Measurements from ENCODE around the gene C19orf12.
"Not testable (repeated sequence)": the region's sequence is repeated elsewhere in the genome, so short reads cannot be mapped to it uniquely, and the experiment has no call there.

C19orf12 gene

GRCh38 chr19:29676586-29676985 is 38.5 kb downstream of the C19orf12 start:
- DNase-seq (ENCODE audit: low spot score) = no peak

- no peak for DNase-seq (ENCODE audit: low spot score)
Observed at GRCh38 chr19:29675650-29676186, 39.3 kb downstream of the C19orf12 start.

- DNase-seq (ENCODE audit: low spot score) = no peak
Observed at GRCh38 chr19:29675120-29675649, 39.9 kb downstream of the C19orf12 start.

- DNase-seq (ENCODE audit: low spot score) = no peak
Observed at GRCh38 chr19:29674374-29675119, 40.5 kb downstream of the C19orf12 start.

- no peak for DNase-seq (ENCODE audit: low spot score)
Observed at GRCh38 chr19:29673451-29674371, 41.4 kb downstream of the C19orf12 start.

GRCh38 chr19:29672933-29673336 is 42.1 kb downstream of the C19orf12 start:
- no peak for DNase-seq (ENCODE audit: low spot score)

GRCh38 chr19:29672319-29672932 is 42.6 kb downstream of the C19orf12 start:
- DNase-seq (ENCODE audit: low spot score) = no peak

GRCh38 chr19:29671393-29672160 is 43.5 kb downstream of the C19orf12 start:
- DNase-seq (ENCODE audit: low spot score) = peak; percentile 40

GRCh38 chr19:29671026-29671392 is 44.1 kb downstream of the C19orf12 start:
- not testable (repeated sequence) for DNase-seq (ENCODE audit: low spot score)

- no peak for DNase-seq (ENCODE audit: low spot score)
Observed at GRCh38 chr19:29670255-29670654, 44.8 kb downstream of the C19orf12 start.

GRCh38 chr19:29668746-29669609 is 46.1 kb downstream of the C19orf12 start:
- DNase-seq (ENCODE audit: low spot score) = no peak

- DNase-seq (ENCODE audit: low spot score) = no peak
Observed at GRCh38 chr19:29667901-29668341, 47.1 kb downstream of the C19orf12 start.

- DNase-seq (ENCODE audit: low spot score) = no peak
Observed at GRCh38 chr19:29667387-29667783, 47.7 kb downstream of the C19orf12 start.

- no peak for DNase-seq (ENCODE audit: low spot score)
Observed at GRCh38 chr19:29666578-29667386, 48.3 kb downstream of the C19orf12 start.

- DNase-seq (ENCODE audit: low spot score) = no peak
Observed at GRCh38 chr19:29665826-29666577, 49.1 kb downstream of the C19orf12 start.

- peak; percentile 91 for DNase-seq (ENCODE audit: low spot score)
Observed at GRCh38 chr19:29665215-29665825, 49.7 kb downstream of the C19orf12 start, which contains the start of gene PLEKHF1. Gene PLEKHF1, plus strand, starts transcription at chr19:29665461. Its CDS starts 8,379 bp downstream, at chr19:29673840.

GRCh38 chr19:29664753-29665214 is 50.3 kb downstream of the C19orf12 start:
- DNase-seq (ENCODE audit: low spot score) = no peak

Measured in HuH-7.5 (cell line).